GM23338 (cell line): Measurements from ENCODE around the gene BEST2. TPM values are rescaled to one million over a fixed set of nuclear protein-coding genes. Genes with fewer than 3 reads are reported as not detected.

ENCODE experiments used
- ATAC-seq: fragments of 200-7000 bp; cut with Tn5 transposase; 3 replicates; pipeline ENCODE4 v1.9.1; 2020
- DNase-seq: peaks from one replicate; pipeline ENCODE4 v3.0.0-alpha.2; 2015; ENCODE audit warnings: low spot score
- H2AFZ ChIP-seq: fragments of 200-600 bp; sonication (generic); 2 replicates; pipeline ENCODE4 v1.8.0; 2016; ENCODE audit warnings: antibody characterized with exemption, mild to moderate bottlenecking, moderate library complexity
- H3F3A ChIP-seq: fragments of 200-600 bp; sonication (generic); replicated peaks from 2 replicates; pipeline ENCODE4 v1.8.0; 2017; ENCODE audit warnings: antibody characterized with exemption, mixed run types, low read depth
- H3K27ac ChIP-seq: fragments of 200-600 bp; sonication (generic); 2 replicates; pipeline ENCODE4 v1.6.1; 2016; ENCODE audit warnings: low read depth
- H3K27me3 ChIP-seq: fragments of 200-600 bp; sonication (generic); 2 replicates; pipeline ENCODE4 v1.8.0; 2016; ENCODE audit warnings: mild to moderate bottlenecking, mixed run types, moderate library complexity; ENCODE audit not compliant: insufficient read depth
- H3K36me3 ChIP-seq: fragments of 200-600 bp; sonication (generic); 2 replicates; pipeline ENCODE4 v1.8.0; 2016; ENCODE audit warnings: mild to moderate bottlenecking; ENCODE audit not compliant: insufficient read depth
- H3K4me1 ChIP-seq: fragments of 200-600 bp; sonication (generic); 2 replicates; pipeline ENCODE4 v1.8.0; 2016; ENCODE audit warnings: mild to moderate bottlenecking, moderate library complexity; ENCODE audit not compliant: insufficient read depth
- H3K4me2 ChIP-seq: fragments of 200-600 bp; sonication (generic); 2 replicates; pipeline ENCODE4 v1.7.1; 2017; ENCODE audit warnings: mixed run types
- H3K4me3 ChIP-seq: fragments of 200-600 bp; sonication (generic); 2 replicates; pipeline ENCODE4 v1.6.1; 2016; ENCODE audit warnings: mixed run types
- H3K79me2 ChIP-seq: fragments of 200-600 bp; sonication (generic); replicated peaks from 2 replicates; pipeline ENCODE4 v1.8.0; 2017; ENCODE audit warnings: mild to moderate bottlenecking; ENCODE audit not compliant: insufficient read depth
- H3K9me2 ChIP-seq: fragments of 200-600 bp; sonication (generic); 2 replicates; pipeline ENCODE4 v1.8.0; 2017; ENCODE audit not compliant: insufficient read depth
- H4K20me1 ChIP-seq: fragments of 200-600 bp; sonication (generic); replicated peaks from 2 replicates; pipeline ENCODE4 v1.8.0; 2017; ENCODE audit warnings: mild to moderate bottlenecking; ENCODE audit not compliant: insufficient read depth
- H3K27ac Mint-ChIP-seq: 2 replicates; pipeline ENCODE4 v1.8.0; 2020; ENCODE audit warnings: inconsistent platforms, mild to moderate bottlenecking, moderate library complexity, mixed read lengths
- H3K27me3 Mint-ChIP-seq: 3 replicates; pipeline ENCODE4 v1.8.0; 2022; ENCODE audit warnings: low read depth, mild to moderate bottlenecking, moderate library complexity, mixed read lengths, inconsistent platforms; ENCODE audit not compliant: insufficient read depth, poor library complexity
- H3K36me3 Mint-ChIP-seq: 3 replicates; pipeline ENCODE4 v1.8.0; 2021; ENCODE audit warnings: low read depth, mild to moderate bottlenecking, inconsistent platforms, moderate library complexity, mixed read lengths
- H3K4me1 Mint-ChIP-seq: 3 replicates; pipeline ENCODE4 v1.8.0; 2020; ENCODE audit warnings: mild to moderate bottlenecking, inconsistent platforms, mixed read lengths
- H3K4me3 Mint-ChIP-seq: 3 replicates; pipeline ENCODE4 v1.8.0; 2021; ENCODE audit warnings: moderate library complexity, mild to moderate bottlenecking, inconsistent platforms, mixed read lengths
- H3K9me3 Mint-ChIP-seq: 3 replicates; pipeline ENCODE4 v1.8.0; 2020; ENCODE audit warnings: moderate library complexity, mild to moderate bottlenecking, inconsistent platforms, mixed read lengths
- CREB1 ChIP-seq: fragments of 250-450 bp; sonication (Bioruptor Pico); IDR thresholded peaks from 2 replicates; pipeline ENCODE4 v1.5.0; 2020; ENCODE audit warnings: low read depth, mild to moderate bottlenecking, moderate library complexity
- CTCF ChIP-seq, 2 experiments: fragments of 200-600 bp in 1 of 2; sonication (generic) in 1 of 2; conservative IDR thresholded peaks; 2 replicates each; pipeline versions ENCODE4 v1.5.1 to v1.6.1; 2016 to 2017; ENCODE audit warnings: antibody characterized with exemption in 2 of 2, low read depth in 2 of 2, mild to moderate bottlenecking in 2 of 2, moderate library complexity in 1 of 2
- EZH2 ChIP-seq: fragments of 200-600 bp; sonication (generic); IDR thresholded peaks from one replicate; pipeline ENCODE4 v1.8.0; 2017; ENCODE audit warnings: antibody characterized with exemption, mild to moderate bottlenecking, low read depth; ENCODE audit not compliant: unreplicated experiment
- EZH2phosphoT487 ChIP-seq: fragments of 200-600 bp; sonication (generic); IDR thresholded peaks from one replicate; pipeline ENCODE4 v1.8.1; 2018; ENCODE audit warnings: antibody characterized with exemption; ENCODE audit not compliant: unreplicated experiment
- JUNB ChIP-seq: IDR thresholded peaks from one replicate; pipeline ENCODE4 v1.6.1; 2016; ENCODE audit warnings: antibody characterized with exemption; ENCODE audit not compliant: unreplicated experiment
- NANOG ChIP-seq: IDR thresholded peaks from 2 replicates; pipeline ENCODE4 v1.6.1; 2016; ENCODE audit warnings: antibody characterized with exemption, borderline replicate concordance
- ZNF114 ChIP-seq: fragments of 250-450 bp; sonication (Bioruptor Pico); IDR thresholded peaks from 2 replicates; pipeline ENCODE4 v1.5.0; 2020; ENCODE audit warnings: mild to moderate bottlenecking, moderate library complexity
- ZNF331 ChIP-seq: fragments of 250-450 bp; sonication (Bioruptor Pico); IDR thresholded peaks from 2 replicates; pipeline ENCODE4 v1.5.0; 2020; ENCODE audit warnings: low read depth, mild to moderate bottlenecking, moderate library complexity
- ZNF462 ChIP-seq: fragments of 250-450 bp; sonication (Bioruptor Pico); IDR thresholded peaks from 2 replicates; pipeline ENCODE4 v1.5.0; 2020; ENCODE audit warnings: mild to moderate bottlenecking, moderate library complexity
- polyA plus RNA-seq: library from polyadenylated mRNA; unstranded; fragments of >200 nt; fragmentation: Nextera tagmentation; extraction: Ambion mirVana; gene quantifications from 2 replicates; pipeline ENCODE4 v1.2.1, GENCODE V29; 2016
- total RNA-seq: library from RNA; depleted of rRNA; stranded (reverse); fragments of >200 nt; shearing (Covaris generic); gene quantifications from 2 replicates; pipeline ENCODE4 v1.2.3, GENCODE V29; 2014

Gene BEST2
- total and polyA plus RNA-seq, 2 experiments from 2014 or later = 1.2 to 10.4 TPM

- TF ChIP-seq CTCF (conservative IDR thresholded peaks at IDR 0.05; ENCODE audit: low read depth in 2 of 2) (no peak), JUNB (no peak), NANOG (no peak), EZH2phosphoT487 (no peak)
Observed at GRCh38 chr19:12754465-12755196, 3.0 kb downstream of the BEST2 start (continued).

- Histone ChIP-seq H3F3A (peaks cover 7% of the 10 kb centered on the region; the same call in 1 of the 2 replicates), H3K4me1 (no peaks in the 10 kb centered on the region; the same call in 1 of the 2 replicates), H3K79me2 (no peaks in the 10 kb centered on the region), H3K4me3 (no peak overlapping the region), H3K4me2 (no peak overlapping the region), H2AFZ (no peak overlapping the region), H3K36me3 (no peaks in the 10 kb centered on the region), H3K27ac (no peak overlapping the region), H3K27me3 (peaks cover 3% of the 10 kb centered on the region; the same call in 1 of the 2 replicates), H4K20me1 (peaks cover 4% of the 10 kb centered on the region; the same call in 1 of the 2 replicates), H3K9me2 (no peaks in the 10 kb centered on the region)
- no peak overlapping the region for H3K27ac Mint-ChIP-seq
- H3K4me1 Mint-ChIP-seq = peaks cover 12% of the 10 kb centered on the region; the same call in 2 of the 3 replicates
- DNase-seq (no peak), ATAC-seq (no peak)
- H3K36me3 Mint-ChIP-seq = peaks cover 6% of the 10 kb centered on the region; the same call in 2 of the 3 replicates
- no peak overlapping the region for H3K4me3 Mint-ChIP-seq
- H3K9me3 Mint-ChIP-seq = peaks cover 3% of the 10 kb centered on the region; the same call in 2 of the 3 replicates
- H3K27me3 Mint-ChIP-seq = peaks cover 29% of the 10 kb centered on the region
- TF ChIP-seq CREB1 (CRISPR knock-in tag) (no peak), EZH2phosphoT487 (no peak), EZH2 (no peak), ZNF462 (no peak), CTCF (conservative IDR thresholded peaks at IDR 0.05; ENCODE audit: low read depth in 2 of 2) (no peak), ZNF114 (CRISPR knock-in tag) (no peak), ZNF331 (CRISPR knock-in tag) (no peak), JUNB (no peak)
Observed at GRCh38 chr19:12756150-12756883, 4.7 kb downstream of the BEST2 start.
